Sigmoid colon (tissue), 7 donors: ENCODE data around the gene SLC25A13. TPM values are rescaled to one million over a fixed set of nuclear protein-coding genes. Genes with fewer than 3 reads are reported as not detected.

Experiments
- DNase-seq: peaks from one replicate; pipeline ENCODE4 v3.0.0-alpha.2; 2019
- H3K27ac ChIP-seq, 4 donors: fragments of 200-600 bp; sonication (generic); one replicate each; pipeline ENCODE4 v1.5.1; 2016 to 2019; ENCODE audit warnings: mild to moderate bottlenecking in 1 of 4
- H3K27me3 ChIP-seq, 3 donors: fragments of 200-600 bp; sonication (generic); one replicate each; pipeline ENCODE4 v1.5.1; 2019; ENCODE audit warnings: mild to moderate bottlenecking in 1 of 3
- H3K36me3 ChIP-seq, 4 donors: fragments of 200-600 bp; sonication (generic); one replicate each; pipeline ENCODE4 v1.5.1; 2016 to 2019
- H3K4me1 ChIP-seq, 4 donors: fragments of 200-600 bp; sonication (generic); one replicate each; pipeline ENCODE4 v1.5.1; 2017 to 2019
- H3K4me3 ChIP-seq, 4 donors: fragments of 200-600 bp; sonication (generic); one replicate each; pipeline ENCODE4 v1.5.1; 2017 to 2019; ENCODE audit warnings: mild to moderate bottlenecking in 2 of 4, moderate library complexity in 1 of 4
- H3K9me3 ChIP-seq, 4 donors: fragments of 200-600 bp in 3 of 4; sonication (generic) in 3 of 4; one replicate each; pipeline versions ENCODE4 v1.5.1 to v1.6.1; 2013 to 2019
- CTCF ChIP-seq, 4 experiments: fragments of 450-650 bp in 3 of 4; fragments of 200-600 bp in 1 of 4; IDR thresholded peaks; one replicate each; pipeline ENCODE4 v1.5.1; 2016 to 2019; ENCODE audit warnings: antibody characterized with exemption in 4 of 4, mild to moderate bottlenecking in 3 of 4, moderate library complexity in 2 of 4
- EP300 ChIP-seq, 4 donors: sonication (generic); formaldehyde crosslinking; IDR thresholded peaks; one replicate each; pipeline ENCODE4 v1.6.1; 2017; ENCODE audit warnings: antibody characterized with exemption in 4 of 4
- POLR2A ChIP-seq, 2 donors: fragments of 450-650 bp; IDR thresholded peaks; one replicate each; pipeline ENCODE4 v1.6.1; 2016; ENCODE audit warnings: antibody characterized with exemption in 2 of 2, mild to moderate bottlenecking in 2 of 2, moderate library complexity in 2 of 2
- POLR2AphosphoS5 ChIP-seq, 4 donors: sonication (generic); formaldehyde crosslinking; IDR thresholded peaks; one replicate each; pipeline ENCODE4 v1.6.1; 2017; ENCODE audit warnings: antibody characterized with exemption in 4 of 4
- WGBS, 2 donors: extraction: QIAGEN DNeasy Blood & Tissue Kit; methylation state at CpG; one replicate each; pipeline ENCODE4 v1.1.7; 2013; 5-methylcytosine and 5-hydroxymethylcytosine counted together
- intact Hi-C: fragments of 100-400 bp; cut with DNase I; formaldehyde crosslinking; loops from one replicate; pipeline ENCODE4 v1.15.1; 2023
- polyA plus RNA-seq, 3 donors: library from polyadenylated mRNA; stranded (reverse); fragments of 200-250 nt; gene quantifications; one replicate each; pipeline ENCODE4 v1.2.3, GENCODE V29; 2013
- small RNA-seq, 3 donors: library from RNA; depleted of rRNA; stranded (forward); fragments of <200 nt; gene quantifications; one replicate each; pipeline ENCODE3, GENCODE V24; 2016
- total RNA-seq, 4 donors: library from RNA; depleted of rRNA; stranded (reverse); fragments of >200 nt; gene quantifications; one replicate each; pipeline ENCODE4 v1.1.0, GENCODE V29; 2016
- donor health status: healthy with polysubstance abuse.
- donor health status: Bipolar disorder and iron deficiency.
- donor health status: healthy.

Gene SLC25A13
- total and polyA plus RNA-seq, 7 donors: 10.7 to 33.0 (median 20.8) TPM

- H3K27ac ChIP-seq: no peak overlapping the region
- no peaks in the 10 kb centered on the region for H3K36me3 ChIP-seq
- peaks cover 0 to 6% (median 0%) of the 10 kb centered on the region in 3 donors for H3K27me3 ChIP-seq
- intact Hi-C loops: loop anchor here (1.0 to 10.0 kb wide), 2 partner anchors 160 to 952 kb away; no protein-coding TSS in a partner anchor
- no peak for TF ChIP-seq EP300 (IDR thresholded peaks at IDR 0.05)
- no peak for TF ChIP-seq POLR2AphosphoS5 (IDR thresholded peaks at IDR 0.05)
- no peak for TF ChIP-seq POLR2A (IDR thresholded peaks at IDR 0.05)
- TF ChIP-seq CTCF (IDR thresholded peaks at IDR 0.05): no peak
- no peak overlapping the region for H3K4me3 ChIP-seq
- WGBS, 2 donors: 53 to 73% methylated on average over 1 of the region's 1 CpG
- peaks cover 0 to 7% (median 5%) of the 10 kb centered on the region in 4 donors for H3K4me1 ChIP-seq
- no peaks in the 10 kb centered on the region for H3K9me3 ChIP-seq
- DNase-seq: no peak
Measured at GRCh38 chr7:96074871-96075270, 247.0 kb downstream of the SLC25A13 start.

Small RNAs within 50 kb of the gene (small RNA-seq; reads per million reads assigned to genes)
- gene AC084368.1 (0 reads per million in 3 donors), gene MIR591 (0 reads per million in 3 donors), gene RNU6-364P (0 reads per million in 3 donors), gene RNU6-532P (0 reads per million in 3 donors)
